Measurements from ENCODE around the gene PAOX. TPM values are rescaled to one million over a fixed set of nuclear protein-coding genes. Genes with fewer than 3 reads are reported as not detected.
"Not testable (repeated sequence)": the region's sequence is repeated elsewhere in the genome, so short reads cannot be mapped to it uniquely, and the experiment has no call there.

The PAOX gene
- total and polyA plus RNA-seq, 4 donors: 6.4 to 13.4 (median 9.8) TPM

DNA sequence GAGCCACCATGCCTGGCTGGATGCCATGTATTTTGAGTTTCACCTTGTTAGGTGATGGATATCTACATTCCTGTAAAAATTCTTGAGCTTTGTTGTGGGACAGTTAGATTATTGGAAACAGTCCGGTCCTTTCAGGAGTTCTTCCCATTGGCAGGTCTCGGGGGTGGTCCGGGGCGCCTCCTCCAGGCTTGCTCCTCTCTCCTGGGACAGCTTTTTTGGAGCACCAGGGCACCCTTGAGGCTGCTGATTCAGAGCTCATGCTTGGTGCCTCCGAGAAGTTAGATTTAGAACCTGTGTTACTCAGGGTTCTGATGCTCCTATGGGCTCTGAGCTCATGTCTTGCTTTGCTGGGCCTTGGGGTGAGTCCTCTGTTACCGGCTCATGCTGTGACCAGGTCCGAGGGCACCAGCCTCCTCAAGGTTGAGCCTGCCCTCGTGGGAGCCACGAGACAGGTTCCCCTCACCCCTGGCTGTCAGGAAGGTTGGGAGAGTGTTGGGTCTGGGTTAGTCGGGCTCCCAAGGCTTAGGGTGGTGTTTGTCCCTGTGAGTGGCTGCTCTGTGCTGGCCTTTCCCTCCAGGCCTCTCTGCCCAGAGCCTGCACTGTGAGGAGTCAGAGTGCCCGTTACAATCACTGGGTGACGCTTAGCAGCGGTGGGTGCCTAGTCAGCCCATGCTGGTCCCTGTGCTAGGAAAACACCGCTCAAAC is 39.4 kb downstream of the PAOX start:
- Histone ChIP-seq H3K27me3 (ENCODE audit: control insufficient read depth, insufficient read depth, low read length) (peaks cover 4% of the 10 kb centered on the region), H3K4me1 (ENCODE audit: control insufficient read depth, insufficient read depth, low read length) (peaks cover 3% of the 10 kb centered on the region), H3K36me3 (ENCODE audit: control insufficient read depth, insufficient read depth, low read length) (peaks cover 64% of the 10 kb centered on the region), H3K27ac (ENCODE audit: low read depth, low read length) (no peak overlapping the region), H3K9me3 (ENCODE audit: control insufficient read depth, insufficient read depth, low read length) (no peaks in the 10 kb centered on the region), H3K4me3 (ENCODE audit: low read depth, low read length) (no peak overlapping the region)
- 94% methylated on average over 14 of the region's 14 CpGs for WGBS (ENCODE audit: insufficient coverage)
- no peak for DNase-seq (ENCODE audit: low read depth in 4 of 6, low spot score in 6 of 6)

DNA sequence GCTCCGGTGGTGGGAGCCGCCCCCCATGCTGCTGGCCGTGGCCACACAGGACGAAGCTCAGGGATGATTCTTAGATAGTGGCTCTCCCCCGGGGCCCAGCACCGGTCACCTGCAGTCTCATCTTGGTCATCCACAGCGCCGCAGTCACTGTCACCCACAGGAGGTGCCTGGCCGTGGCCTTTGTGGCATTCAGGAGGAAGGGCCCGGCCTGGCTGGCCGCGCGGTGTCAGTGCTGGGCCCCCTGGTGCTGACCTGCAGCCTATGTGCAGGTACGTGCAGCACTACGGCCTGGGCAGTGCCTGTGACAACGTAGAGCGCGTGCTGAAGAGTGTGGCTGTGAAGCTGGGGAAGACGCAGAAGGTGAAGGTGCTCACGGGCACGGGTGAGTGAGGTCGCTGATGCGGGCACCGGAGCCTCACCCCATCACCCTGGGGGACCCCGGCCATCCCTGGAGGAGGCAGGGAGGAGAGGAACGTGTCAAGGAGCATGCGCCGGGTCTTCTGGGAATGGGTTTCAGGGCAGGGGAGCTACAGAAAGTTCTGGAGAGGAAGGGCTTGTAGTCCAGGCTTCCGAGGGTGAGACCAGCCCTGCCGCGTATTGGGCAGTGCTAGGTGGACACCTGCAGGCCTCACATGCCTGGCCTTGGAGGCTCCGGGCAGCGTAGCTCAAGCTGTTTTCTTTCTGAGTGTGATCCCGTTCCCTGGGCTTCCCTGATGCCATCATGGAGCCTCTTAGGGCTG is 40.3 kb downstream of the PAOX start:
- DNase-seq (ENCODE audit: low read depth in 4 of 6, low spot score in 6 of 6): no peak
- Histone ChIP-seq H3K27me3 (ENCODE audit: control insufficient read depth, insufficient read depth, low read length) (peaks cover 4% of the 10 kb centered on the region), H3K4me1 (ENCODE audit: control insufficient read depth, insufficient read depth, low read length) (peaks cover 3% of the 10 kb centered on the region), H3K27ac (ENCODE audit: low read depth, low read length) (no peak overlapping the region), H3K4me3 (ENCODE audit: low read depth, low read length) (no peak overlapping the region), H3K36me3 (ENCODE audit: control insufficient read depth, insufficient read depth, low read length) (peaks cover 64% of the 10 kb centered on the region), H3K9me3 (ENCODE audit: control insufficient read depth, insufficient read depth, low read length) (no peaks in the 10 kb centered on the region)
- 97% methylated on average over 34 of the region's 34 CpGs for WGBS (ENCODE audit: insufficient coverage)

DNA sequence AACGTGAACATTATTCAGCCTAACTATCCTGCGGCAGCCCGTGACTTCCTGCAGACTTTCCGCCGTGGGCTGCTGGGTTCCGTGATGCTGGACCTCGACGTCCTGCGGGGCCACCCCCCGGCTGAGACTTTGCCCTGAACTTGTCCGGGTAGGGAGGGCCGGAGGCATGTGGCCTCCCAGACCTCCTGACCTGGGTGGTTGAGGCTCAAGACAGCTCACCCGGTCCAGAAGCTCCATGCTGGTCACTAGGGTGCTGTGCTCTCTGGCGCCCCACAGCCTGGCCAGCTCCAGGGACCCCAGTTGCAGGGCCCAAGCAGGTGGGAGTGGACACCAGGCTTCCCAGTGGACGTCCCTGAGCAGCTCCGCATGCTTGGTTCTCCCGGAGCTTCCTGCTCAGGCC is 41.0 kb downstream of the PAOX start:
- WGBS (ENCODE audit: insufficient coverage): 90% methylated on average over 16 of the region's 17 CpGs
- no peak for DNase-seq (ENCODE audit: low read depth in 4 of 6, low spot score in 6 of 6)
- Histone ChIP-seq H3K27ac (ENCODE audit: low read depth, low read length) (no peak overlapping the region), H3K27me3 (ENCODE audit: control insufficient read depth, insufficient read depth, low read length) (peaks cover 4% of the 10 kb centered on the region), H3K36me3 (ENCODE audit: control insufficient read depth, insufficient read depth, low read length) (peaks cover 62% of the 10 kb centered on the region), H3K9me3 (ENCODE audit: control insufficient read depth, insufficient read depth, low read length) (no peaks in the 10 kb centered on the region), H3K4me3 (ENCODE audit: low read depth, low read length) (no peak overlapping the region), H3K4me1 (ENCODE audit: control insufficient read depth, insufficient read depth, low read length) (peaks cover 3% of the 10 kb centered on the region)

DNA sequence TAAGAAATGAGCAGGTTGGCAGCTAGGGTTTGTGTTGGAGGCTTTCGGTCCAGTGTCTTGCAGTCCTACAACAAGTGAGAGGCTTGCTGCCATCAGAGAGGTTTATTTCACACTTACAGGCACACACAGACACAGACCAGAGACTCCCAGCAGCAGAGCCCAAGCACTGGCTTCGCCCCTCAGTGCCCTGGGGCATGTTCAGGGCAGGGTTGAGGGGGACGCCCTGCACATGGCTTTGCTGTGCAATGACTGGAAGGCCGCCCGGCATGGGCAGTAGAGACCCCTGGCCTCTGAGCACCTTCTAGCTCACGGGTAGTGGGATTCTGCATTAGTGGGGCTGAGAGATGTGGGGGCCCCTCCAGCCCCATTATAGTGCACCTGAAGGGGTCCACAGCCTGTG is 41.5 kb downstream of the PAOX start:
- Histone ChIP-seq H3K36me3 (ENCODE audit: control insufficient read depth, insufficient read depth, low read length) (peaks cover 56% of the 10 kb centered on the region), H3K9me3 (ENCODE audit: control insufficient read depth, insufficient read depth, low read length) (no peaks in the 10 kb centered on the region), H3K27me3 (ENCODE audit: control insufficient read depth, insufficient read depth, low read length) (peaks cover 4% of the 10 kb centered on the region), H3K4me1 (ENCODE audit: control insufficient read depth, insufficient read depth, low read length) (peaks cover 3% of the 10 kb centered on the region), H3K27ac (ENCODE audit: low read depth, low read length) (no peak overlapping the region), H3K4me3 (ENCODE audit: low read depth, low read length) (no peak overlapping the region)
- 95% methylated on average over 4 of the region's 6 CpGs for WGBS (ENCODE audit: insufficient coverage)
- DNase-seq (ENCODE audit: low read depth in 4 of 6, low spot score in 6 of 6): no peak

DNA sequence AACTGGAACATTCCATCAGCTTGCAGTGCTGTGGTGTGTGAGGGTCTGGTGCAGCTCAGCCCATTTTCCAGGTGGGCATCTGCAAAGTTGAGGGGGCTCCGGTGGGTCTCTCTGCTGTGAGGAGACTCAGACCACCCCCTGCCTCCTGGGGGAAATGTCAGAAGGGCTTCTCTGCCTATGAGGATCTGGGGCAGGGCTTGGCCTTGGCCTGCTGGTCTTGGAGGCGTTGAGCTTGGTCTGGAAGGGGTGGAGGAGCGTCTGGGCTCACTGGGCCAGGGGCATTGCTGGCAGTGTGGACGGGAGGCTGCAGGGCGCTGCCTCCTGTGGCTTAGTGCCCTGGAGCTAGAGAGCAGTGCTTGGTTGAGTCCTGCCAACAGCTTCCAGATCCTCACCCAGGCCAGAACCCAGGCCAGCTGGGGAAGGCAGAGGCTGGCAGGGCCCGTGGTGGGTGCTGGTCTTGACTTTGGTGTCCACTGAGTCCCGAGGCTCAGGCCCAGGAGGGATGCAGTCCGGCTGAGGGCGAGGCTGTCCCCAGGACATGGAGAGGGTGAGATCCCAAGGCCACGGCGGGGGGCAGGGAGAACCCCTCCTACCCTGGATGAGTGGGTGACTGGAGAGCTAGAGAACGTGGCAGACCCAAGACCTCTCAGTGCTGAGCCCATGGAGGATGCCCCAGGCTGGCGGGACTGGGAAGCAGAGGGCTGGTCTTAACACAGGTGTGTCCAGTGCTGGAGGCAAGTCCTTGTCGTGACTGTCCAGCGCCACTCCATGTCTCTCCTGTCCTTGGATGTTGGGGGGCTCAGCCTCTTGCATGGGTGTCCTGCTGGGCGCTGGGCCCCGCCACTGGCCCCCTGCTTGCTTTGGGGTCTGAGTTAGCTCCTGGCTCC is 42.5 kb downstream of the PAOX start:
- H3K4me3 ChIP-seq (ENCODE audit: low read depth, low read length): no peak overlapping the region
- peaks cover 3% of the 10 kb centered on the region for H3K4me1 ChIP-seq (ENCODE audit: control insufficient read depth, insufficient read depth, low read length)
- no peaks in the 10 kb centered on the region for H3K9me3 ChIP-seq (ENCODE audit: control insufficient read depth, insufficient read depth, low read length)
- DNase-seq (ENCODE audit: low read depth in 4 of 6, low spot score in 6 of 6): no peak
- 85% methylated on average over 12 of the region's 17 CpGs for WGBS (ENCODE audit: insufficient coverage)
- H3K27ac ChIP-seq (ENCODE audit: low read depth, low read length): no peak overlapping the region
- H3K36me3 ChIP-seq (ENCODE audit: control insufficient read depth, insufficient read depth, low read length): peaks cover 52% of the 10 kb centered on the region
- peaks cover 4% of the 10 kb centered on the region for H3K27me3 ChIP-seq (ENCODE audit: control insufficient read depth, insufficient read depth, low read length)

DNA sequence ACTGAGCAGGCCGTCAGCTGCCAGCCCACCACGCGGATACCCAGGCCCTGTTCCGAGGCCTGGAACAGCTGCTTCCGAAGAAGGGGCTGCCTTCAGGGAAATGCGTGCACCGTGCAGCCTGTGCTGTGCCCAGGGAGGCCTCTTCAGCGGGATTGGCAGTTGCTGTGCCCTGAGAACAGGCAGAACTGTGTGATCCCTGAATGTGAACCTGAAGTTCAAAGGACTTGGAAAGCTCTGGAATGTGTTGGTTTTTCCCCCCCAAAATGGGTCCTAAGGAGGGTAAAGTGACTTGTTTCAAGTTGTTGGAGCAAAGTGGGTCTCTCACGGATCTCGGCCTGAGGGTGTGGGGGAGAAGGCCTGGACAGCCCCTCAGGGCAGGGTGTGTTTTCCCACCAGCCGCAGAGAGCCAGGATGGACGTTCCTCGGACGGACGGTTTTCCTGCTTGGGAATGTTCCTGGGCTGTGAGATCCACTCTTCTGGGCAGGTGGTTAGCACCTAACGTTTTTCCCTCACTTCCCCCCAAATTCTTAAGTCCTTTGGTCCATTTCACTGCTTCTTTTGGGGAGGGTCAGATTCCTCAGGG is 43.3 kb downstream of the PAOX start:
- Histone ChIP-seq H3K4me1 (ENCODE audit: control insufficient read depth, insufficient read depth, low read length) (peaks cover 3% of the 10 kb centered on the region), H3K27me3 (ENCODE audit: control insufficient read depth, insufficient read depth, low read length) (peaks cover 4% of the 10 kb centered on the region), H3K36me3 (ENCODE audit: control insufficient read depth, insufficient read depth, low read length) (peaks cover 52% of the 10 kb centered on the region), H3K27ac (ENCODE audit: low read depth, low read length) (no peak overlapping the region), H3K9me3 (ENCODE audit: control insufficient read depth, insufficient read depth, low read length) (no peaks in the 10 kb centered on the region), H3K4me3 (ENCODE audit: low read depth, low read length) (no peak overlapping the region)
- WGBS (ENCODE audit: insufficient coverage): 64% methylated on average over 10 of the region's 16 CpGs
- DNase-seq (ENCODE audit: low read depth in 4 of 6, low spot score in 6 of 6): no peak

DNA sequence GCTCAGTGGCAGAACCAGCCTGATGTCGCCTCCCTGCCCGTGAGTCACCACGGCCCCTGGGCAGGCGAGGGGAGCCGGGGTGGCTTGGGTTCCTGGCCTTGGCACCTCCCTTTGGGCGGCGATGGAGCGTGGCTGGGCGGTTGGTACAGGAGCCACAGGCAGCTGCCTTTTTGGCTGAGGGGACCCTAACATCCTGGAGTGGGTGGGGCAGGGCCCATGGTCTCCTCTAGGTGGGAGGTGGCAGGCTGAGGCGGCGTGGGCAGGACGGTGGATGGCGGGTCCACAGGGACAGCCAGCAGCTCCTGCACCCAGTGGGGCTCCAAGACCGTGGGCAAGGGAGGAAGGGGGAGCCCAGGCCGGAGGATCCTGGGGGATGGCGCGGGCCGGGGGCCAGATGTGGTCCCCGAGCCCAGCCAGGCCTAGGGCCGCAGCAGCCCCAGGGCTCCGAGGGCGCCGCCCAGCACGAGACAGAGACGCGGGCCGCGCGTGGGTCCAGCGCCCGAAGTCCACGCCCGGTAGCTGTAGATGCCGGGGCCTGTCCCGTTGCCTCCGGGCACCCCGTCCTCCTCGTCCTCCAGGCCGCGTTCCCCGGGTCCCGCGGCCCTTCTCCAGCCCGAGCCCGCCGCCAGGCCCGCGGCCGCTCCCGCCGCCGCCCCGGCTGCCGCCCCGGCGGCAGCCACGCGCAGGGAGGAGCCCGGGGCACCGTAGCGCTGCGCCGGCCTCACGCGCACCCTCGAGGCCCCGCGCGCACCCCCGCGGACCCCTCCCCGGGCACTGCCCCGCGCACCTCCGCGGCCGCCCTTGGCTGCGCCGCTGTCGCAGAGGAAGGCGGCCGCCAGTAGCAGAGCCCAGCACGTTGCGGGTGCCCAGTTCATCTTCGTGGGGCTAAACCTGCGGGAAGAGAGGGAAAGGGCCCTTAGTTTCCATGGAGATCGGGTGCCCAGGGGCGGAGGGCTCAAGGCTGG is 44.0 kb downstream of the PAOX start:
- H3K27me3 ChIP-seq (ENCODE audit: control insufficient read depth, insufficient read depth, low read length): peaks cover 4% of the 10 kb centered on the region
- peaks cover 3% of the 10 kb centered on the region for H3K4me1 ChIP-seq (ENCODE audit: control insufficient read depth, insufficient read depth, low read length)
- no peak overlapping the region for H3K4me3 ChIP-seq (ENCODE audit: low read depth, low read length)
- H3K36me3 ChIP-seq (ENCODE audit: control insufficient read depth, insufficient read depth, low read length): peaks cover 49% of the 10 kb centered on the region
- H3K27ac ChIP-seq (ENCODE audit: low read depth, low read length): no peak overlapping the region
- WGBS (ENCODE audit: insufficient coverage): 15% methylated on average over 88 of the region's 88 CpGs
- no peaks in the 10 kb centered on the region for H3K9me3 ChIP-seq (ENCODE audit: control insufficient read depth, insufficient read depth, low read length)
- DNase-seq (ENCODE audit: low read depth in 4 of 6, low spot score in 6 of 6): peak in 3 of 6 donors; percentile 6 to 51 (median 34)

DNA sequence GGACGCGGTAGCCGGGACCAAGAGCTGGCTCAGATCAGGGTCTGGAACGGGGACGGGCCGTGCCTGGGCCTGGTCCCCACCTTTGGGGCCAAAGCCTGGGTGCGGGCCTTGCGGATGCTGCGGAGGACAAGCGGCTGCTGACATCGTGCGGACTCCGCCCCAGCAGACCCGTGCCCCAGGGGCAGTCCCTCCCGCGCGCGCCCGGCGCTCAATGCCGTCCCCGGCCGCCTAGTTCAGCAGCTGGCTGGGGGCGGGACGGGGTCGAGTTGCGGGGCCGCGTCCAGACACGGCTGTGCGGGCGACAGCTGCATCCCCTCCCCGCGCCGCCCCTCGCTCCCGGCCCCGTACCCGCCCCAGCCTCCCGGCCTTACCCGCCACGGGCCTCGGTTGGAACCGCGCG is 45.0 kb downstream of the PAOX start:
- peak in 2 of 6 donors; percentile 8 to 35 for DNase-seq (ENCODE audit: low read depth in 4 of 6, low spot score in 6 of 6)
- H3K27ac ChIP-seq (ENCODE audit: low read depth, low read length); H3K4me1 ChIP-seq (ENCODE audit: control insufficient read depth, insufficient read depth, low read length); H3K27me3 ChIP-seq (ENCODE audit: control insufficient read depth, insufficient read depth, low read length); H3K4me3 ChIP-seq (ENCODE audit: low read depth, low read length); H3K9me3 ChIP-seq (ENCODE audit: control insufficient read depth, insufficient read depth, low read length): not testable (repeated sequence)
- WGBS (ENCODE audit: insufficient coverage): no CpG with 5 or more reads among the region's 46 CpGs
- peaks cover 39% of the 10 kb centered on the region for H3K36me3 ChIP-seq (ENCODE audit: control insufficient read depth, insufficient read depth, low read length)

Data from spinal cord (tissue), 10 donors.